HCT116 (cell line): ENCODE results near the gene RABL6. TPM values are rescaled to one million over a fixed set of nuclear protein-coding genes. Genes with fewer than 3 reads are reported as not detected.
"Not testable (repeated sequence)": the region's sequence is repeated elsewhere in the genome, so short reads cannot be mapped to it uniquely, and the experiment has no call there.

Source experiments
- ATAC-seq: fragments of 200-7000 bp; cut with Tn5 transposase; 2 replicates; pipeline ENCODE4 v1.9.1; 2020; ENCODE audit warnings: mild to moderate bottlenecking, moderate library complexity
- BruUV-seq: library from RNA; stranded (reverse); fragments of 400-500 nt; replicated peaks from 2 replicates; lab custom pipeline; 2021; lab: Mats Ljungman, UMichigan
- CTCF ChIA-PET: fragments of 300-600 bp; sonication (Branson Sonifier 250); formaldehyde crosslinking; loops from one replicate; lab custom pipeline; 2021; ENCODE audit warnings: antibody characterized with exemption; lab: Charles Lee
- POLR2A ChIA-PET: fragments of 300-600, 350-600 bp; sonication (Branson Sonifier 250); formaldehyde crosslinking; loops from one replicate; lab custom pipeline; 2021; ENCODE audit warnings: antibody characterized with exemption; lab: Charles Lee
- RAD21 ChIA-PET, 2 experiments: fragments of 300-600 bp; sonication (Branson Sonifier 250); formaldehyde crosslinking; loops; one replicate each; lab custom pipeline; 2023; ENCODE audit warnings: low total read pairs in 2 of 2; ENCODE audit not compliant: uncharacterized antibody in 2 of 2, unreplicated experiment in 2 of 2, low non-redundant PET in 1 of 2; lab: Charles Lee
- DNase-seq: peaks from one replicate; pipeline ENCODE4 v3.0.0-alpha.2; 2010; ENCODE audit warnings: low read depth, low spot score
- H2AFZ ChIP-seq: fragments of 200-600 bp; shearing (Covaris generic), sonication (generic); 2 replicates; pipeline ENCODE4 v1.6.1; 2017; ENCODE audit warnings: low read depth, mixed run types, mixed read lengths, antibody characterized with exemption, low read length; ENCODE audit not compliant: poor library complexity, severe bottlenecking
- H3K27ac ChIP-seq: 2 replicates; pipeline ENCODE4 v1.5.1; 2012; ENCODE audit warnings: low read depth, low read length
- H3K27me3 ChIP-seq: fragments of 200-600 bp; sonication (generic); 2 replicates; pipeline ENCODE4 v1.6.1; 2016; ENCODE audit warnings: mixed run types, low read length, mixed read lengths; ENCODE audit not compliant: insufficient read depth
- H3K36me3 ChIP-seq, 2 experiments: fragments of 200-500 bp in 1 of 2; fragments of 200-600 bp in 1 of 2; sonication (Bioruptor generic) in 1 of 2; sonication (generic) in 1 of 2; 2 replicates each; pipeline versions ENCODE4 v1.5.1 to v1.6.1; 2014 to 2016; ENCODE audit warnings: low read length in 2 of 2, inconsistent platforms in 1 of 2, mixed read lengths in 1 of 2, mixed run types in 1 of 2; ENCODE audit not compliant: insufficient read depth in 2 of 2, control insufficient read depth in 1 of 2
- H3K4me1 ChIP-seq, 2 experiments: fragments of 200-600 bp in 1 of 2; sonication (generic) in 1 of 2; 2 replicates each; pipeline versions ENCODE4 v1.5.1 to v1.6.1; 2012 to 2017; ENCODE audit warnings: low read length in 2 of 2, inconsistent platforms in 1 of 2, mild to moderate bottlenecking in 1 of 2, mixed read lengths in 1 of 2, mixed run types in 1 of 2, moderate library complexity in 1 of 2; ENCODE audit not compliant: insufficient read depth in 2 of 2, control insufficient read depth in 1 of 2
- H3K4me2 ChIP-seq: fragments of 200-600 bp; sonication (generic); 2 replicates; pipeline ENCODE4 v1.6.1; 2017; ENCODE audit warnings: mixed run types, low read length, mixed read lengths
- H3K4me3 ChIP-seq, 2 experiments: fragments of 200-600 bp in 1 of 2; sonication (generic) in 1 of 2; replicated peaks in 1 of 2; 2 replicates each; pipeline ENCODE4 v1.5.1; 2011 to 2016; ENCODE audit warnings: low read length in 2 of 2, control low read depth in 1 of 2, low read depth in 1 of 2, mild to moderate bottlenecking in 1 of 2, mixed read lengths in 1 of 2, mixed run types in 1 of 2
- H3K79me2 ChIP-seq: fragments of 200-600 bp; sonication (generic); 2 replicates; pipeline ENCODE4 v1.6.1; 2017; ENCODE audit warnings: mild to moderate bottlenecking, mixed run types, low read length, moderate library complexity, mixed read lengths; ENCODE audit not compliant: insufficient read depth
- H3K9ac ChIP-seq: fragments of 200-600 bp; sonication (generic); 2 replicates; pipeline ENCODE4 v1.6.1; 2016; ENCODE audit warnings: low read length, mixed read lengths
- H3K9me2 ChIP-seq: fragments of 200-600 bp; sonication (generic), shearing (Covaris generic); 2 replicates; pipeline ENCODE4 v1.6.1; 2017; ENCODE audit warnings: mixed run types, mild to moderate bottlenecking, moderate library complexity; ENCODE audit not compliant: insufficient read depth
- H3K9me3 ChIP-seq, 2 experiments: fragments of 200-500 bp in 1 of 2; fragments of 200-600 bp in 1 of 2; sonication (Bioruptor generic) in 1 of 2; sonication (generic) in 1 of 2; 2 replicates each; pipeline ENCODE4 v1.6.1; 2014 to 2017; ENCODE audit warnings: low read length in 2 of 2, mixed read lengths in 2 of 2, inconsistent platforms in 1 of 2, low read depth in 1 of 2, mild to moderate bottlenecking in 1 of 2, mixed run types in 1 of 2, moderate library complexity in 1 of 2; ENCODE audit not compliant: control insufficient read depth in 1 of 2, insufficient read depth in 1 of 2
- H4K20me1 ChIP-seq: fragments of 200-600 bp; sonication (generic), shearing (Covaris generic); 2 replicates; pipeline ENCODE4 v1.6.1; 2017; ENCODE audit warnings: mixed run types, mild to moderate bottlenecking, moderate library complexity; ENCODE audit not compliant: insufficient read depth
- CTCF ChIP-seq, 3 experiments: fragments of 200-600 bp in 1 of 3; sonication (generic) in 1 of 3; IDR thresholded peaks in 2 of 3; conservative IDR thresholded peaks in 1 of 3; 2 replicates each; pipeline ENCODE4 v1.5.1; 2012 to 2017; ENCODE audit warnings: low read depth in 2 of 3, low read length in 2 of 3, antibody characterized with exemption in 1 of 3, borderline replicate concordance in 1 of 3, control low read depth in 1 of 3, mild to moderate bottlenecking in 1 of 3, mixed read lengths in 1 of 3, mixed run types in 1 of 3, moderate library complexity in 1 of 3; ENCODE audit not compliant: insufficient read depth in 1 of 3
- SRF ChIP-seq: IDR thresholded peaks from 2 replicates; pipeline ENCODE4 v1.6.1; 2012; ENCODE audit warnings: low read depth
- intact Hi-C: fragments of 100-400 bp; cut with micrococcal nuclease; formaldehyde crosslinking; loops from 2 replicates; pipeline ENCODE4 v1.10.0; 2022
- total RNA-seq: library from RNA; stranded (reverse); gene quantifications from one replicate; pipeline ENCODE4 v1.2.1, GENCODE V29; 2021; ENCODE audit not compliant: unreplicated experiment

RABL6 gene
- total RNA-seq, 1 experiment from 2014 or later: 98.6 TPM

- H4K20me1 ChIP-seq, H3K9ac ChIP-seq, ATAC-seq, intact Hi-C loops, BruUV-seq, H3K27ac ChIP-seq, H3K27me3 ChIP-seq, POLR2A ChIA-PET, H3K4me3 ChIP-seq, H2AFZ ChIP-seq, H3K9me3 ChIP-seq, RAD21 ChIA-PET, H3K79me2 ChIP-seq, DNase-seq, H3K4me2 ChIP-seq: not testable (repeated sequence)
- CTCF ChIA-PET: interaction anchor here (1.2 to 1.7 kb wide), 2 partner anchors 11 to 26 kb away, joined by 3 to 4 read pairs; no protein-coding TSS in a partner anchor
- TF ChIP-seq CTCF (IDR thresholded peaks at IDR 0.05 in 2 of 3, conservative IDR thresholded peaks at IDR 0.05 in 1 of 3; ENCODE audit: borderline replicate concordance in 1 of 3, insufficient read depth in 1 of 3, low read depth in 2 of 3, low read length in 2 of 3): peak; percentile 15 to 24 (median 22); a peak in 4 of 6 replicates
- TF ChIP-seq, all 23 proteins: peak for 1; not testable (repeated sequence) for 22
- H3K36me3 ChIP-seq, H3K9me2 ChIP-seq: not testable (repeated sequence)
- peaks cover 8 to 22% of the 10 kb centered on the region in 2 experiments; a peak in 3 of 4 replicates for H3K4me1 ChIP-seq
Observed at GRCh38 chr9:136766410-136767120, 41.2 kb upstream of the RABL6 start.

GRCh38 chr9:136769710-136770191 lies 38.0 kb upstream of the RABL6 start:
- ChIA-PET POLR2A (no interaction called here), RAD21 (no interaction called here)
- Histone ChIP-seq H3K36me3 (no peaks in the 10 kb centered on the region), H3K9me3 (peaks cover 6 to 16% of the 10 kb centered on the region in 2 experiments; a peak in 2 of 4 replicates), H3K4me3 (no peak overlapping the region), H3K27ac (no peak overlapping the region), H3K4me2 (peak overlapping the region; percentile 51), H3K9ac (no peak overlapping the region)
- no TSS peak for BruUV-seq
- TF ChIP-seq SRF: no peak
- peak; percentile 26 to 70 (median 49); a peak in 4 of 6 replicates for TF ChIP-seq CTCF (IDR thresholded peaks at IDR 0.05 in 2 of 3, conservative IDR thresholded peaks at IDR 0.05 in 1 of 3; ENCODE audit: borderline replicate concordance in 1 of 3, insufficient read depth in 1 of 3, low read depth in 2 of 3, low read length in 2 of 3)
- TF ChIP-seq, all 23 proteins: peak for 1
- peaks cover 0 to 8% of the 10 kb centered on the region in 2 experiments; a peak in 1 of 4 replicates for H3K4me1 ChIP-seq
- no peaks in the 10 kb centered on the region for H4K20me1 ChIP-seq
- intact Hi-C loops: no loop called here
- no peaks in the 10 kb centered on the region for H3K27me3 ChIP-seq
- ATAC-seq: peak; percentile 85
- H2AFZ ChIP-seq: no peak overlapping the region
- DNase-seq: no peak
- H3K79me2 ChIP-seq: no peaks in the 10 kb centered on the region
- CTCF ChIA-PET: interaction anchor here (0.7 to 1.7 kb wide), 3 partner anchors 9 to 21 kb away, joined by 3 to 6 read pairs (median 5); partner anchors contain the start of gene TMEM141
- no peaks in the 10 kb centered on the region for H3K9me2 ChIP-seq
